ENCODE data around the gene VTA1.
"Not testable (repeated sequence)": the region's sequence is repeated elsewhere in the genome, so short reads cannot be mapped to it uniquely, and the experiment has no call there.

Gene VTA1

DNA sequence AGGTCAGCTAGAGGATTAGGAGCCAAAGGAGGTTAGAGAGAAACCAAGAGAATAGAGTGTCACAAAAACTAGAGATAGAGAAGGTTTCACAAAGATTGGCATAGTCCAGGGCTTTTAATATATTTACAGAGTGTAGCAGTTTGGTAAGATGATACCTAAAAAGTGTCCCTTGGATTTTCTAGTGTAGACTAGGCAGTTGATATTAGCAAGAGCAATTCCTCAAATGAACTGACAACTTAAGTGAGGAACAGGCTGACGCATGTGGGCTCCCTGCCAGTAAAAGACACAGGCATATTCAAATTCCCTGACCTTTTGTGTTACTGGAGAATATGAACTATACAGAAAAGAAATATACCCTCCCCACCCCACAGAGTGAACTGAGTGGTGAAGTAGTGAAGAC is 40.1 kb downstream of the VTA1 start:
- H3K27ac ChIP-seq (ENCODE audit: low read depth in 2 of 2, low read length in 2 of 2): no peak overlapping the region

DNA sequence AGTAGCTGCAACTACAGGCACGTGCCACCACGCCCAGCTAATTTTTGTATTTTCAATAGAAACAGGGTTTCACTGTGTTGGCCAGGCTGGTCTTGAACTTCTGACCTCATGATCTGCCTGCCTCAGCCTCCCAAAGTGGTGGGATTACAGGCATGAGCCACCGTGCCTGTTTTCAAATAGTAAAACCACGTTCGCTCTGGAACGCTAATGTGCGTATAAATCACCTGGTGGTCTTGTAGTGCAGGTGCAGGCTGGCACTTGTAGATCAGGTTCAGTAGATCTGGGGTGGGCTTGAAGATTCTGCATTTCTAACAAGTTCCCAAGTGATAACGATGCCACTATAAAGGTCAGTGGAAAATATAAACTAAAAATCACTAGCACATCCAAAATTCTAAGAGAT is 41.3 kb downstream of the VTA1 start:
- not testable (repeated sequence) for H3K9me3 ChIP-seq (ENCODE audit: control insufficient read depth in 2 of 2, low read length in 2 of 2); H3K36me3 ChIP-seq (ENCODE audit: control insufficient read depth in 2 of 2, insufficient read depth in 2 of 2, low read length in 2 of 2); H3K9ac ChIP-seq (ENCODE audit: low read depth in 1 of 2, low read length in 2 of 2); H3K4me1 ChIP-seq (ENCODE audit: control insufficient read depth in 2 of 2, insufficient read depth in 2 of 2, low read length in 2 of 2); H3K27ac ChIP-seq (ENCODE audit: low read depth in 2 of 2, low read length in 2 of 2); H3K4me3 ChIP-seq (ENCODE audit: low read length in 2 of 2); H3K27me3 ChIP-seq (ENCODE audit: control insufficient read depth in 2 of 2, insufficient read depth in 2 of 2, low read length in 2 of 2)

More for the DNA sequence above, 40.1 kb downstream of the VTA1 start:
- Histone ChIP-seq H3K4me1 (ENCODE audit: control insufficient read depth in 2 of 2, insufficient read depth in 2 of 2, low read length in 2 of 2) (no peaks in the 10 kb centered on the region), H3K4me3 (ENCODE audit: low read length in 2 of 2) (no peak overlapping the region), H3K27me3 (ENCODE audit: control insufficient read depth in 2 of 2, insufficient read depth in 2 of 2, low read length in 2 of 2) (no peaks in the 10 kb centered on the region), H3K9me3 (ENCODE audit: control insufficient read depth in 2 of 2, low read length in 2 of 2) (no peaks in the 10 kb centered on the region), H3K36me3 (ENCODE audit: control insufficient read depth in 2 of 2, insufficient read depth in 2 of 2, low read length in 2 of 2) (peaks cover 0 to 6% of the 10 kb centered on the region in 2 donors), H3K9ac (ENCODE audit: low read depth in 1 of 2, low read length in 2 of 2) (no peak overlapping the region)

DNA sequence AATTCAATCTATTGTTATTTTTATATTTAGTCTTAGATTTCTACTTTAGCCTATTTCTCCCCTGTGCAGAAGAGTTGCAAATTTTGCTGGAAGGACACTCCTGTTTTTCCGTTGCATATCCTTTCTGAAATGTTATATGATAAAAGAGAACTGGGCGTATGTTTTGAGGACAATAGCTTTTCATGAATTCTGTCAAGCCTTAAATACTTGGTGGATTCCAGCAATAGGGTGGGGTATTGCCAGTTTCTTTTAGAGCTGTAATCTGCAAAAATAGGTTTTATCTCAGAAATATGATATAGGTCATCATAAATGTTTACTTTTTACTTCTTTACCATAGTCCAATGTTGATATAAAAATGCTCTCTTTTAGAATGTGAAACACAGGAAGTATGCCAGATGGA is 42.0 kb downstream of the VTA1 start:
- Histone ChIP-seq H3K9ac (ENCODE audit: low read depth in 1 of 2, low read length in 2 of 2) (no peak overlapping the region), H3K9me3 (ENCODE audit: control insufficient read depth in 2 of 2, low read length in 2 of 2) (no peaks in the 10 kb centered on the region), H3K27ac (ENCODE audit: low read depth in 2 of 2, low read length in 2 of 2) (no peak overlapping the region), H3K4me1 (ENCODE audit: control insufficient read depth in 2 of 2, insufficient read depth in 2 of 2, low read length in 2 of 2) (no peaks in the 10 kb centered on the region), H3K36me3 (ENCODE audit: control insufficient read depth in 2 of 2, insufficient read depth in 2 of 2, low read length in 2 of 2) (peaks cover 0 to 6% of the 10 kb centered on the region in 2 donors), H3K4me3 (ENCODE audit: low read length in 2 of 2) (no peak overlapping the region), H3K27me3 (ENCODE audit: control insufficient read depth in 2 of 2, insufficient read depth in 2 of 2, low read length in 2 of 2) (no peaks in the 10 kb centered on the region)

DNA sequence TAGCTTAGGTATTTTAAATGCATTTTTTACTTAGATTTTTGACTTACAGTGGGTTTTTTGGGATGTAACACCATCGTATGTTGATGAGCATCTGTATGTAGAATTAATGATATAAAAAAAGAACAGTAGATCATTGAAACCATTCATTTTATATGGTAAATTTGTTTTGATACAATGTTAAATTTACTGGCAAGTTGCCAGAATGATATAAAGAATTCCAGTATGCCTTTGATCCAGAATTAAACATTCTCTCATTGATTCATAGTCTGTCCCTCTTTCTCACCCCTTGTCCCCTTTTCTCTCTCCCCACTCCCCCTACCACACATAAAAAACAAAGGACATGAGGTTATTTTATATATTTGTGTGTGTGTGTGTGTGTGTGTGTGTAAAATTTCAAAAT is 45.3 kb downstream of the VTA1 start:
- Histone ChIP-seq H3K9ac (ENCODE audit: low read depth in 1 of 2, low read length in 2 of 2) (no peak overlapping the region), H3K27me3 (ENCODE audit: control insufficient read depth in 2 of 2, insufficient read depth in 2 of 2, low read length in 2 of 2) (no peaks in the 10 kb centered on the region), H3K36me3 (ENCODE audit: control insufficient read depth in 2 of 2, insufficient read depth in 2 of 2, low read length in 2 of 2) (peaks cover 2 to 6% of the 10 kb centered on the region in 2 donors), H3K27ac (ENCODE audit: low read depth in 2 of 2, low read length in 2 of 2) (no peak overlapping the region), H3K4me3 (ENCODE audit: low read length in 2 of 2) (no peak overlapping the region), H3K9me3 (ENCODE audit: control insufficient read depth in 2 of 2, low read length in 2 of 2) (no peaks in the 10 kb centered on the region), H3K4me1 (ENCODE audit: control insufficient read depth in 2 of 2, insufficient read depth in 2 of 2, low read length in 2 of 2) (no peaks in the 10 kb centered on the region)

DNA sequence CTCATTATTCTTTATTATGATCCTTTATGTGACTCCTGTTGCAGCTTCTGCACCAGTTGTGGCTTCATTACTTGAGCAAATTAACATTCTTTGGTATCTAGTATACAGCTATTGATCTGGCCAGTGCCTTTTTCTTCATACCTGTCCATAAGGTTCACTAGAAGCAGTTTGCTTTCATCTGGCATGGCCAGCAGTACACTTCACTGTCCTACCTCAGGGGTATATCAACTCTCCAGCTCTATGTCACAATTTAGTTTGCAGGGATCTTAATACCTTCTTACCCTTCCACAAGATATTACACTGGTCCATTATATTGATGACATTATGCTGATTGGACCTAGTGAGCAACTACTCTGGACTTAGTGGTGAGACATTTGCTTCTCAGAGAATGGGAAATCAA is 46.6 kb downstream of the VTA1 start:
- Histone ChIP-seq H3K27ac (ENCODE audit: low read depth in 2 of 2, low read length in 2 of 2) (no peak overlapping the region), H3K9me3 (ENCODE audit: control insufficient read depth in 2 of 2, low read length in 2 of 2) (no peaks in the 10 kb centered on the region), H3K36me3 (ENCODE audit: control insufficient read depth in 2 of 2, insufficient read depth in 2 of 2, low read length in 2 of 2) (peaks cover 5 to 11% of the 10 kb centered on the region in 2 donors), H3K9ac (ENCODE audit: low read depth in 1 of 2, low read length in 2 of 2) (no peak overlapping the region), H3K4me3 (ENCODE audit: low read length in 2 of 2) (no peak overlapping the region), H3K27me3 (ENCODE audit: control insufficient read depth in 2 of 2, insufficient read depth in 2 of 2, low read length in 2 of 2) (no peaks in the 10 kb centered on the region), H3K4me1 (ENCODE audit: control insufficient read depth in 2 of 2, insufficient read depth in 2 of 2, low read length in 2 of 2) (no peaks in the 10 kb centered on the region)

DNA sequence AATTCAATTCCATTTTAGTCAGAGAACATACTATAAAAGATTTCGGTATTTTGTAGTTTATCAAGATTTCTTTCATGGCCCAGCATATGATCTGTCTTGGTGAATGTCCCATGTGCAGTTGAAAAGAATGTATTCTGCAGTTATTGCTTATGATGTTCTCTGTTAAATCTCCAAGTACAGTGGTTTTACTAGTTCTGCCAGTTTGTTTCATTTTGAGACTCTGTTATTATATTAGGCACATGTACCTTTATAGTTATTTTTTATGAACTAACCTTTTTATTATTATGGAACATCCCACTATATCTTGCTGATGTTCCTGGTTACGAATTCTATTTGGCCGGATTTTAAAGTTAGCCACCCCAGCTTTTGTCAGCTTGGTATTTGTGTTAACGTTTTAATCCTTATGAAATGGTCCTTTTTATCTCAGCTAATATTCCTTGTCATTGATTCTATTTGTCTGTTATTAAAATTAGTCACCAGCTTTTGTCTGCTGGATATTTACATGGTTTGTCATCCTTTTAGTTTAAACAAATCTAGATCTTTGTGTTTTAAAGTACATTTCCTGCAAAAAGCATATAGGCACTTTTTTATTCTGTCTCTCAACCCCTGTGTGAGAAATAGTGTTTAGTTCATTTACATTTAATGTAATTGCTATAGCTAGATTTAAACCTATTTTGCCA is 48.9 kb downstream of the VTA1 start:
- Histone ChIP-seq H3K9me3 (ENCODE audit: control insufficient read depth in 2 of 2, low read length in 2 of 2) (no peaks in the 10 kb centered on the region), H3K27me3 (ENCODE audit: control insufficient read depth in 2 of 2, insufficient read depth in 2 of 2, low read length in 2 of 2) (no peaks in the 10 kb centered on the region), H3K4me3 (ENCODE audit: low read length in 2 of 2) (no peak overlapping the region), H3K27ac (ENCODE audit: low read depth in 2 of 2, low read length in 2 of 2) (no peak overlapping the region), H3K36me3 (ENCODE audit: control insufficient read depth in 2 of 2, insufficient read depth in 2 of 2, low read length in 2 of 2) (peaks cover 7 to 20% of the 10 kb centered on the region in 2 donors), H3K9ac (ENCODE audit: low read depth in 1 of 2, low read length in 2 of 2) (no peak overlapping the region), H3K4me1 (ENCODE audit: control insufficient read depth in 2 of 2, insufficient read depth in 2 of 2, low read length in 2 of 2) (no peaks in the 10 kb centered on the region)

DNA sequence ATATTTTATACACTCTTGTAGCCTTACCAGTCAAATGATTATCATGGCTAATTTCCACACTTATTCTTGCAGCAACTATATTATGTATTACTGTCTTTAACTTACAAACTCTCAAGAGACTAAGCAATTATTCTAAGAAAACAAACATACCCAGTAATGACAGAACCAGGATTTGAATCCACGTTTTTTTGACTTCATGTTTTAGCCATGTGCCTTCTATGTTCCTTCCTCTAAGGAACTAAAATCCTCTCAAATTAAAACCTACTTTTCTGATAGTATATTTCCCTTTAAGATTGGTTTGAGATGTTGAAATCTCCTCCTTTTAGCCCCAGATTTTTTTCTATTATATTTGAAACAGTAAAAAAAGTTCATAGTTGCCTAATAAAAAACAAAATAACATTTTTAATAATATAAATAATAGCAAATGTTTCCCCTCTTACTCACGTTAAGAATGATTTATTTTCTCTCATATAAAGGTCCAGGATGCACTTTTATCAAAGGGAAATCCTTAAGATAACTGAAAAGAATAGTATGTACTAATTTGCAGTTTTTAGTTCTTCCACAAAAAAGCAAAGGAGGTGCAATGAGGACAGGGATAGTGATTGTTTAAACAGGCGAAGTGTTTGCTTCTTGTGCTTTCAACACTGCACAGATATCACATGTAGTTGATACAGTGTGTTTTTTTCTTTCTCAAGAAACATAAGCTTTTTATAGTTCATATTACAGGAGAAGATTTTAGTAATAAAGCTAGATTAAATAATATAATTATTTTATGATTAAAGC is 54.0 kb downstream of the VTA1 start:
- Histone ChIP-seq H3K4me1 (ENCODE audit: control insufficient read depth in 2 of 2, insufficient read depth in 2 of 2, low read length in 2 of 2) (no peaks in the 10 kb centered on the region), H3K4me3 (ENCODE audit: low read length in 2 of 2) (no peak overlapping the region), H3K9ac (ENCODE audit: low read depth in 1 of 2, low read length in 2 of 2) (no peak overlapping the region), H3K36me3 (ENCODE audit: control insufficient read depth in 2 of 2, insufficient read depth in 2 of 2, low read length in 2 of 2) (peaks cover 18 to 29% of the 10 kb centered on the region in 2 donors), H3K9me3 (ENCODE audit: control insufficient read depth in 2 of 2, low read length in 2 of 2) (no peaks in the 10 kb centered on the region), H3K27me3 (ENCODE audit: control insufficient read depth in 2 of 2, insufficient read depth in 2 of 2, low read length in 2 of 2) (no peaks in the 10 kb centered on the region), H3K27ac (ENCODE audit: low read depth in 2 of 2, low read length in 2 of 2) (no peak overlapping the region)

DNA sequence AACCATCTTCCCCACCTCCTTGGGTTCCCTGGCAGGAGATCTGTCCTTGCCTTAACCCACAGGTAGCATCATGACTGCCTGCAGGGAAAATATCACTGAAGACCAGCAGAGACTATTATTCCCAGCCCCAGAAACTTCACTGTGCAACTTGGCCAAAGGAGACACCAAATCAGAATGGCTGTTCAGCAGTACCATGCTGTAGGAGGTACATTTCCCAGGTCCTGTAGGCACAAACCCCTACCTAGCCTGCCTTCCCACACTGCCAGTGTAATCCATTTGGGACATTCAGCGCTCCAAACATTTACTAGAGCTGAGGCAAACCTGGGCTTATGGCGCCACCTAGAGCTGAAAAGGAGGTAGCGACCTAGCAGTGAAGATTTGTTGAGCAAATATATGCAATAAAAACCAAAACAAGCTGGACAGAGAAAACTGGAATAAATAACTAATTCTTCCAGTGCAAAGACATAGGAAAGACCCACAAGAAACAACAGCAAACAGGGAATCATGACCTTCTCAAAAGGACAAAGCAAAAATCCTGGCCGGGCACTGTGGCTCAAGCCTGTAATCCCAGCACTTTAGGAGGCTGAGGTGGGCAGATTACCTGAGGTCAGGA is 60.3 kb downstream of the VTA1 start:
- Histone ChIP-seq H3K4me3 (ENCODE audit: low read length in 2 of 2) (no peak overlapping the region), H3K4me1 (ENCODE audit: control insufficient read depth in 2 of 2, insufficient read depth in 2 of 2, low read length in 2 of 2) (no peaks in the 10 kb centered on the region), H3K27ac (ENCODE audit: low read depth in 2 of 2, low read length in 2 of 2) (no peak overlapping the region), H3K36me3 (ENCODE audit: control insufficient read depth in 2 of 2, insufficient read depth in 2 of 2, low read length in 2 of 2) (peaks cover 19 to 34% of the 10 kb centered on the region in 2 donors), H3K27me3 (ENCODE audit: control insufficient read depth in 2 of 2, insufficient read depth in 2 of 2, low read length in 2 of 2) (no peaks in the 10 kb centered on the region), H3K9me3 (ENCODE audit: control insufficient read depth in 2 of 2, low read length in 2 of 2) (no peaks in the 10 kb centered on the region), H3K9ac (ENCODE audit: low read depth in 1 of 2, low read length in 2 of 2) (no peak overlapping the region)

DNA sequence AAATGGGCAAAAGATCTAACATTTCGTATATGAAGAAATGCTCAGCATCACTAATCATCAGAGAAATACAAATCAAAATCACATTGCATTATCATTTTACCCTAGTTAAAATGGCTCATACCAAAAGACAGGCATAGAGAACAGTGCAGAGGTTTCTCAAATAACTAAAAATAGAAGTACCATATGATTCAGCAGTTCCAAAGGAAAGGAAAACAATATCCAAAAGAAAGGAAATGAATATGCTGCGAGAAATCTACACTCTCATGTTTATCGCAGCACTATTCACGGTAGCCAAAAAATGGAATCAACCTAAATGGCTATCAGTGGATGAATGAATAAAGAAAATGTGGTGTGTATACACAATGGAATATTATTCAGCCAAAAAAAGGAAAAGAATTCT is 63.5 kb downstream of the VTA1 start:
- no peaks in the 10 kb centered on the region for H3K27me3 ChIP-seq (ENCODE audit: control insufficient read depth in 2 of 2, insufficient read depth in 2 of 2, low read length in 2 of 2)
- H3K36me3 ChIP-seq (ENCODE audit: control insufficient read depth in 2 of 2, insufficient read depth in 2 of 2, low read length in 2 of 2): peaks cover 22 to 37% of the 10 kb centered on the region in 2 donors
- no peak overlapping the region for H3K4me3 ChIP-seq (ENCODE audit: low read length in 2 of 2)
- no peak overlapping the region for H3K9ac ChIP-seq (ENCODE audit: low read depth in 1 of 2, low read length in 2 of 2)
- H3K9me3 ChIP-seq (ENCODE audit: control insufficient read depth in 2 of 2, low read length in 2 of 2): no peaks in the 10 kb centered on the region
- H3K4me1 ChIP-seq (ENCODE audit: control insufficient read depth in 2 of 2, insufficient read depth in 2 of 2, low read length in 2 of 2): no peaks in the 10 kb centered on the region
- H3K27ac ChIP-seq (ENCODE audit: low read depth in 2 of 2, low read length in 2 of 2): no peak overlapping the region

DNA sequence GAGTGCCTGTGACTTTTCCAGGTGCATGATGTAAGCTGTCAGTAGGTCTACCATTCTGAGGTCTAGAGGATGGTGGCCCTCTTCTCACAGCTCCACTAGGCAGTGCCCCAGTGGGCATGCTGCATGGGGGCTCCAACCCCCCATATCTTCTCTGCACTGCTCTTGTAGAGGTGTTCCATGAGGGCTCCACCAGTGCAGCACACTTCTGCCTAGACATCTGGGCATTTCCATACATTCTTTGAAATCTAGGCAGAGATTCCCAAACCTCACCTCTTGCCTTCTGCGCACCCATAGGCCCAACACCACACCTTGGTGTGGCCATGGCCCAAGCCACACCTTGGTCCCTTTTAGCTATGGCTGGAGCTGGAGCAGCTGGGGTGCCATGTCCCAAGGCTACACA is 66.3 kb downstream of the VTA1 start:
- H3K36me3 ChIP-seq (ENCODE audit: control insufficient read depth in 2 of 2, insufficient read depth in 2 of 2, low read length in 2 of 2): peaks cover 20 to 28% of the 10 kb centered on the region in 2 donors
- no peaks in the 10 kb centered on the region for H3K27me3 ChIP-seq (ENCODE audit: control insufficient read depth in 2 of 2, insufficient read depth in 2 of 2, low read length in 2 of 2)
- no peaks in the 10 kb centered on the region for H3K9me3 ChIP-seq (ENCODE audit: control insufficient read depth in 2 of 2, low read length in 2 of 2)
- no peak overlapping the region for H3K9ac ChIP-seq (ENCODE audit: low read depth in 1 of 2, low read length in 2 of 2)
- H3K27ac ChIP-seq (ENCODE audit: low read depth in 2 of 2, low read length in 2 of 2): no peak overlapping the region
- no peaks in the 10 kb centered on the region for H3K4me1 ChIP-seq (ENCODE audit: control insufficient read depth in 2 of 2, insufficient read depth in 2 of 2, low read length in 2 of 2)
- no peak overlapping the region for H3K4me3 ChIP-seq (ENCODE audit: low read length in 2 of 2)

Measured in mucosa of rectum (tissue), 2 donors.